22Rv1 (cell line): ENCODE results near the gene DOCK9.

Experiments used
- H3K27ac ChIP-seq: fragments of 450-650 bp; 2 replicates; pipeline ENCODE4 v1.5.1; 2017
- ZFX ChIP-seq: fragments of 450-650 bp; IDR thresholded peaks from 2 replicates; pipeline ENCODE4 v1.6.1; 2017; ENCODE audit warnings: antibody characterized with exemption, borderline replicate concordance
- TF ChIP-seq, protein P1 (sequence below): fragments of 450-650 bp; IDR thresholded peaks from 2 replicates; pipeline ENCODE4 v1.5.1; 2017; ENCODE audit warnings: mild to moderate bottlenecking

The DOCK9 gene

DNA sequence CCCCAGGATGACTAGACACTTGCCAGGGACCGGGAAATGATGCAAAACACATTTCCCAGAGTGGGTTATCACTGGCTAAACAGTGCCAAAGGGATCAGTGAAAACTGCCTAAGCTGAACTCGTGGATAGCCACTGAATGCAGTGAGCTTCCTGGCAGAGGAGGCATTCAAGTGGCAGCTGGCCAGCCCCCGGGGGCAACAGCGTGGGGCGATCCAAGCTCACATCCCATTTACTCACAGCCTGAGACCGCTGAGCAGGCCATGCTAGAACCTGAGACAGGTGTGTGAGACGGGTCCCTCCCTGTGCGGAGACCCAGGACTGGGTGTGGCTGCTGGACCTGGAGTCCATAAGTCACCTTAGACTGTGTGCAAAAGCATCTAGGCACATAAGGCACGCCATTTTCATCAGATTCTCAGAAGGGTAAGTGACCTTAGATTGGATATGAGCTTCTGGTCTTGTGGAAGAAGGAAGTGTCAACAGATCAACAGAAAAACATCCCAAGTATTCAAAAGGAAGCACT is 173.5 kb downstream of the DOCK9 start:
- no peak overlapping the region for H3K27ac ChIP-seq
- TF ChIP-seq ZFX: no peak
- TF ChIP-seq, protein P1, sequence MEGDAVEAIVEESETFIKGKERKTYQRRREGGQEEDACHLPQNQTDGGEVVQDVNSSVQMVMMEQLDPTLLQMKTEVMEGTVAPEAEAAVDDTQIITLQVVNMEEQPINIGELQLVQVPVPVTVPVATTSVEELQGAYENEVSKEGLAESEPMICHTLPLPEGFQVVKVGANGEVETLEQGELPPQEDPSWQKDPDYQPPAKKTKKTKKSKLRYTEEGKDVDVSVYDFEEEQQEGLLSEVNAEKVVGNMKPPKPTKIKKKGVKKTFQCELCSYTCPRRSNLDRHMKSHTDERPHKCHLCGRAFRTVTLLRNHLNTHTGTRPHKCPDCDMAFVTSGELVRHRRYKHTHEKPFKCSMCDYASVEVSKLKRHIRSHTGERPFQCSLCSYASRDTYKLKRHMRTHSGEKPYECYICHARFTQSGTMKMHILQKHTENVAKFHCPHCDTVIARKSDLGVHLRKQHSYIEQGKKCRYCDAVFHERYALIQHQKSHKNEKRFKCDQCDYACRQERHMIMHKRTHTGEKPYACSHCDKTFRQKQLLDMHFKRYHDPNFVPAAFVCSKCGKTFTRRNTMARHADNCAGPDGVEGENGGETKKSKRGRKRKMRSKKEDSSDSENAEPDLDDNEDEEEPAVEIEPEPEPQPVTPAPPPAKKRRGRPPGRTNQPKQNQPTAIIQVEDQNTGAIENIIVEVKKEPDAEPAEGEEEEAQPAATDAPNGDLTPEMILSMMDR: no peak

DNA sequence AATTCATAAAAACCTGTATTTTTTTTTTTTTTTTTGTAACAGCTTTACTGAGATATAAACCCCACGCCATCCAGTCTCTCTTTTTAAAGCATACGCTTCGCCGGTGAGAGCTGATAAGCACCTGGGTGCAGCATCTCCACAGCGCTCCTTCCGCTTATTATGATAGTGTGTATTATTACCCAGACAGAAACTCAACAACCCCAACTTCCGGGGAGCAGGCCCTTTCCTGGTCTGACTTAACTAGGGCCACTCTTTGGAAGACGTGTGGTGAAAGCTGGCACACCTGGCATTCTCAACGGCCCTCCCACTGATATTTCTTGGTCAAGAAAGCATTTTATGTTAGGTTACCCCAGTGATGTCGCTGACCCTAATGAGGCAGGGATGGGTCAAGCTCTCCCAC is 173.9 kb downstream of the DOCK9 start:
- no peak overlapping the region for H3K27ac ChIP-seq
- TF ChIP-seq ZFX: no peak
- TF ChIP-seq, protein P1: no peak

DNA sequence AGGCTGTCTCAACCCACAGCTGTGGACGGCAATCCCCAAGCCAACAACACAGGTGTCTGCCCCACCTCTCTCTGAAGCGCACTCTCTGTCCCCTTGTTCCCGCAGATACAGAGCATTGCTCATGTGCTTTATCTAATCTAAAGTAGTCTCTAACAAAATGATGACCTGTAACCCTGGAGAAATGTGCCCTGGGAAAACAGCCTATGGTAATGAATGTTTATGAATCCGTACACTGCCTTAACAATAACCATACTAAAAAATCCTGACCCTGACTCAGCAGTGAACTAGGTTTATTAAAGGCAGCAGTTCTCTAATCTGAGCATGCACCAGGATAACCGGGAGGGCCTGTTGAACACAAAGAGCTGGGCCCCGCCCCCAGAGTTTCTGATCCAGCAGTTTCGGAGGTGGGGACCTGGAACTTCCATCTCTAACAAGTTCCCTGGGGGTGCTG is 174.7 kb downstream of the DOCK9 start:
- no peak overlapping the region for H3K27ac ChIP-seq
- TF ChIP-seq, protein P1: no peak
- no peak for TF ChIP-seq ZFX

DNA sequence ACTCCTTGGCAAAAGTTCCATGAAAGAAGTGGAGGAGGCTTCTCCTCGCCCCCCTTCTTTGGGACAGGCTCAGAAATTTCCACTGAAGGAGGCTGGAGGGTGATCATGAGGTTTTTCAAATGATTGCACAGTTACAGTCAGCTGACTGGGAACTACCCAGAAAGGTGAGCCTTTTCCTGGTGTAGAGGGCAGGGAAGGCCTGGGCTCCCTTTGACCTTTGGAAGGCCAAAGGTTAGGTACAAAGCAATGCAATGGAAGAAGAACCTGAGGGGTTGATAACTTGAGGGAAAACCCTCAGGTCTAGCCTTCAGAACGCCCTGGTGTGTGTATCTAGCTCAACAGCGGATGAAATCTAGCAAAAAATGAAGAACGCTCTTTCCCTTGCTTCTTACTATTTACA is 175.3 kb downstream of the DOCK9 start:
- no peak for TF ChIP-seq ZFX
- TF ChIP-seq, protein P1: no peak
- no peak overlapping the region for H3K27ac ChIP-seq

DNA sequence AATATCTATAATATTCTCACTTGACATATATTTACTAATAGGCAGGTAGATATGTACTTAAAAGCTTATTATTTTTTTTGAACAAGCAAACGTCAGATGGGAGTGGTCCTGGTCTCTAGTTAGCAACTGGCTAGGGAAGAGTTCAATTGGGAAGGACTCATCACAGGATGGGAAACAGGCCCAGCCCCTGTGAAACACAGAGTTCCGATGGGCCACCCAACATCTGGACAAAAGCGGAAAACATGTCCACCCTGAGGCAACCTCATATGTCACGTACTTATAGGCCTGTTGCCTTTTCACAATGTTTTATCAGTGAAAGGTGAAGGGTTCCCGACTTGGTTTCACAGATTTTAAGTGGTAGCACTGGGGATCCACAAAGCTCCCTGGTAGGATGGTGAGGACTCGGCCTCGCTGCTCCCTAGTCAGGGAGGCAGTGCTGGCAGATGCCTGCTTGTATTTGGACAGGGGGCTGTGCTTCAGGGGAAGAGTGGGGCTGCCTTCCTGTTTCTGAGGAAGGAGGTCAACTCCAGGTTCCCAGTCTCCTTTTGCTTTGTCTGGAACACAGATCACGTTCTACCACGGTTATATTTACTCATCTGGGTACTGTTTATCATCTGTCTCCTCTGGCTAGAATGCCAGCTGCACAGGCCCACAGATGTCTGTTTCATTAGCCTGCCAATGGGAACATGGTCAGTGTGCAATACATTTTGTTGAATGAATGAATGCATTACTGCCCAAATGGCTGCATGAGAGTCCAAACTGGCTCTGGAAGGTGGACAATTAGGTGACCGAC is 176.0 kb downstream of the DOCK9 start:
- TF ChIP-seq ZFX: no peak
- TF ChIP-seq, protein P1: no peak
- no peak overlapping the region for H3K27ac ChIP-seq

DNA sequence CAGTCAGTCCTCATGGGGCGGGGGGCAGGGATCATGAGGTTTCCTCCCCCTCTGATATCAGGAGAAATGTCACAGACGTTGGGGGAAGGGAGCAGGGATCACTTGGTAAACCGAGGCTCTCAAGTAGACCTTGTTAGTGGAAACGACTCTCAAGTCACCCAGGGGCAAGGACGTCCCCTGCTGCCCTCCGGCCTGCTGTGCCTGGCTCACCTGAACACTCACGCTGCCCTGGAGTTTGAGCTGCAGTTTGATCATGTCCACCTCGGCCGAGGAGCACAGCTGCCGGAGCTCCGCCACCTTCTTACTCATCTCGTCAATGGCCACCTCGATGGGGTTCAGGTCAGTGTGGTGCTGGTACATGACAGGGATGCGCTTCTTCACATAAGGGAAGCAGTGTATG is 177.8 kb downstream of the DOCK9 start:
- TF ChIP-seq, protein P1: no peak
- no peak for TF ChIP-seq ZFX
- no peak overlapping the region for H3K27ac ChIP-seq
